ENCODE data around the gene HSPA1A. TPM values are rescaled to one million over a fixed set of nuclear protein-coding genes. Genes with fewer than 3 reads are reported as not detected.

Gene HSPA1A
- total and polyA plus RNA-seq, 4 donors: 28.8 to 120 (median 77.6) TPM

GRCh38 chr6:31779908-31780307, 35.4 kb upstream of the HSPA1A start:
- 96% methylated on average over 10 of the region's 10 CpGs for WGBS
- no peak overlapping the region for H3K27ac ChIP-seq (ENCODE audit: low read depth in 1 of 2, low read length in 2 of 2)
- TF ChIP-seq JUND (IDR thresholded peaks at IDR 0.05): no peak
- no peak for TF ChIP-seq HNF4A (conservative IDR thresholded peaks at IDR 0.05)
- TF ChIP-seq FOXA2 (IDR thresholded peaks at IDR 0.05): no peak
- no peak for TF ChIP-seq ZBTB33 (IDR thresholded peaks at IDR 0.05)
- no peak for TF ChIP-seq ATF3 (IDR thresholded peaks at IDR 0.05)
- no peak for TF ChIP-seq HNF4G (IDR thresholded peaks at IDR 0.05)
- TF ChIP-seq CTCF (IDR thresholded peaks at IDR 0.05; ENCODE audit: low read depth, low read length, missing input control): no peak
- no peaks in the 10 kb centered on the region for H3K9me3 ChIP-seq (ENCODE audit: control insufficient read depth in 4 of 4, low read length in 3 of 4)
- no peak overlapping the region for H3K9ac ChIP-seq (ENCODE audit: low read depth in 1 of 2, low read length in 2 of 2)
- no peak for DNase-seq (ENCODE audit: low spot score)
- H3K27me3 ChIP-seq (ENCODE audit: control insufficient read depth in 4 of 4, insufficient read depth in 4 of 4, low read length in 3 of 4): no peaks in the 10 kb centered on the region
- peaks cover 6 to 38% (median 28%) of the 10 kb centered on the region in 4 donors for H3K4me1 ChIP-seq (ENCODE audit: control insufficient read depth in 4 of 4, insufficient read depth in 4 of 4, low read length in 3 of 4)
- no peak overlapping the region for H3K4me3 ChIP-seq (ENCODE audit: low read depth in 1 of 3, low read length in 3 of 3)
- H3K36me3 ChIP-seq (ENCODE audit: control insufficient read depth in 4 of 4, insufficient read depth in 3 of 4, low read depth in 1 of 4, low read length in 3 of 4): peaks cover 10 to 46% (median 12%) of the 10 kb centered on the region in 4 donors

- H3K9me3 ChIP-seq (ENCODE audit: control insufficient read depth in 4 of 4, low read length in 3 of 4): no peaks in the 10 kb centered on the region
- TF ChIP-seq RXRA (IDR thresholded peaks at IDR 0.05): no peak
- no peak for TF ChIP-seq HNF4A (conservative IDR thresholded peaks at IDR 0.05)
- no peak for TF ChIP-seq ZBTB33 (IDR thresholded peaks at IDR 0.05)
- TF ChIP-seq SP1 (IDR thresholded peaks at IDR 0.05): no peak
- no peak for TF ChIP-seq YY1 (IDR thresholded peaks at IDR 0.05)
- no peak for TF ChIP-seq ATF3 (IDR thresholded peaks at IDR 0.05)
- no peak for TF ChIP-seq FOXA2 (IDR thresholded peaks at IDR 0.05)
- TF ChIP-seq FOXA1 (IDR thresholded peaks at IDR 0.05): no peak
- TF ChIP-seq REST (IDR thresholded peaks at IDR 0.05): no peak
- TF ChIP-seq GABPA (IDR thresholded peaks at IDR 0.05 in 1 of 2, conservative IDR thresholded peaks at IDR 0.05 in 1 of 2): no peak
- no peak for TF ChIP-seq MAX (IDR thresholded peaks at IDR 0.05)
- no peak for TF ChIP-seq HNF4G (IDR thresholded peaks at IDR 0.05)
- no peak for TF ChIP-seq TAF1 (conservative IDR thresholded peaks at IDR 0.05)
- TF ChIP-seq EGR1 (IDR thresholded peaks at IDR 0.05; ENCODE audit: low read depth in 2 of 2): no peak
- TF ChIP-seq NR2F2 (IDR thresholded peaks at IDR 0.05): no peak
- no peak for TF ChIP-seq JUND (IDR thresholded peaks at IDR 0.05)
- WGBS: 93% methylated on average over 20 of the region's 20 CpGs
- no peaks in the 10 kb centered on the region for H3K27me3 ChIP-seq (ENCODE audit: control insufficient read depth in 4 of 4, insufficient read depth in 4 of 4, low read length in 3 of 4)
- H3K9ac ChIP-seq (ENCODE audit: low read depth in 1 of 2, low read length in 2 of 2): no peak overlapping the region
- peaks cover 14 to 53% (median 17%) of the 10 kb centered on the region in 4 donors for H3K36me3 ChIP-seq (ENCODE audit: control insufficient read depth in 4 of 4, insufficient read depth in 3 of 4, low read depth in 1 of 4, low read length in 3 of 4)
- no peak overlapping the region for H3K27ac ChIP-seq (ENCODE audit: low read depth in 1 of 2, low read length in 2 of 2)
- peaks cover 6 to 32% (median 23%) of the 10 kb centered on the region in 4 donors for H3K4me1 ChIP-seq (ENCODE audit: control insufficient read depth in 4 of 4, insufficient read depth in 4 of 4, low read length in 3 of 4)
- no peak for DNase-seq (ENCODE audit: low spot score)
- H3K4me3 ChIP-seq (ENCODE audit: low read depth in 1 of 3, low read length in 3 of 3): no peak overlapping the region
These were observed 34.7 kb upstream of the HSPA1A start for GRCh38 chr6:31780507-31781243.
